T-helper 9 cell (primary cell): Measurements from ENCODE around the gene TRPM8.
A peak's percentile ranks its signal among the peaks of the same experiment; 100 is the strongest.

Experiments
- DNase-seq: peaks from one replicate; pipeline ENCODE4 v3.0.0-alpha.2; 2020

The TRPM8 gene

DNA sequence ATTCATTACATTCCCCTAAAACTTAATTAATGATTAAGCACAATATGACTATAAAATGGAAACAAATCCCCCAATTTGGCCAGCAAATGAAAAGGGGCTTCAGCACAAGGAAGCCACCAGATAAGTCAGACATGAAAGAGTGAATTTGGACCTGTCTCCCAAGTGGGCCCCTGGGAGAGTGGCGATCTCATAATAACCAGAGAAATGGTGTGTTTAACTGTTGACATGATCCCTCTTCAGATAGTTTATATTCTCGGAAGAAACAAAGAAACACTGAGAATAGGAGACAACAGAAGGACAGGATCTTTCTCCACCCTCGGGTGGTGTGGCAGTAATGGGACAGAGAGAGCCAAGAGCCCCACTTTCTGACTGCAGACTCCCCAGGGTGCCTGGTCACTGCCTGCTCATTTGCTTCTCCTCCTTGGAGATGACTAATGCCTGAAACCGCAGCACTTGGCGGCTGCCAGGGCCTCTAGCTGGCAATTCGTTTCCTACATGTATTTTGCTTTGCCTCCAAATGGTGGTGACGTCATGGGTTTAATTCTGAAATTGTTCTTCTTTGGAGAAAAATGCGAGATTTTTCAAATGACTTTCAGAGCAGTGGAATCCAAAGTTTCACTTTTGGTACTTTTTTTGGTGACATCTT lies 86.9 kb downstream of the TRPM8 start:
- DNase-seq, result no peak

DNA sequence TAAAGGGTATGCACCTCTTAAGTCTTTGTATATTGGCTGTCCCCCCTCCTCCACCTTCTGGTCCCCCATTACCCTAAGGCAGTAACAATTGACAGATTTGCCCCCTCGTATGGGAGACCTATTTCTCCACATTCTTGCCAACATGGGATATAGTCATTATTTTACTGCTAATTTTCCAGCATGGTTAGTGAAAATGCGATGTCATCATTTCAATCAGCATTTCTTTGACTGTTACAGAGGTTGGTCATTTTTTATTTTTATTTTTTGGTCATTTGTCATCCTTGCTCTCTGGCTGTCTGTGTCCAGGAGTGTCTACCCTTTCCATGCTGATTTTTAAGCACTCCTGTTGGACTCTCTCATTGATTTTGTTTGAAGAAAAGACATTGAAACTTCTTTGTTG lies 88.0 kb downstream of the TRPM8 start:
- no peak for DNase-seq

DNA sequence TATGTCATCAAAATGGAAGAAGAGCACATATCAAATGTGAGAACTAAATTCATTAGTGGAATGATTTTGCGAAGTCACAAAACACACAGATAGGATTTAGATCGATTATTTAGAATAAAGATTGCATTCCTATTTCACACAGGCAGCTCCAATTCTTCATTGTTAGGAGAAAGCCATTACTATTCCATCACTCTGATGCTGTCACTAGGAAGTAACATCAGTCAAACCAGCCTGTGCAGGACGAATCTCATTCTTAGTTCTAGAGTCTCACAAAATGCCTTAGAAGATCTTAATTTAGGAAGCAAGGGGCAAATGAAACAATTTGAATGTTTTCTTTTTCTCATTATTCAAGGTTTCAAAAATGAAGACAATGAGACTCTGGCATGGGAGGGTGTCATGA lies 89.3 kb downstream of the TRPM8 start:
- DNase-seq, result no peak

DNA sequence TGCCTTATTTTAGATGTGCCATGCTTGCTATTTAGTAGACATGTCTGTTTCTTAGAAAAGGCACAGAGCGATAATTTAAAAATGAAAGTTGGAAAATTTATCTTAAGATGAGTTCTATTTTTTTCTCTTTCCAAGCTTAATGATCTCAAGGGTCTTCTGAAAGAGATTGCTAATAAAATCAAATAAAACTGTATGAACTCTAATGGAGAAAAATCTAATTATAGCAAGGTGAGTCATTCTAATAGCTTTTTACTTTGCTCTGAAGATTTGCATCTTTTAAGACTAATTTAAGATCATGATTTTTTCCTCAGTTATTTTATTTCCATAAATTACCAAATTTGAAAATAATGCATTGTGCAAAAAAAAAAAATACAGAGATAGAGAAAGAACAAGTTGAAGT lies 97.3 kb downstream of the TRPM8 start:
- no peak for DNase-seq

DNA sequence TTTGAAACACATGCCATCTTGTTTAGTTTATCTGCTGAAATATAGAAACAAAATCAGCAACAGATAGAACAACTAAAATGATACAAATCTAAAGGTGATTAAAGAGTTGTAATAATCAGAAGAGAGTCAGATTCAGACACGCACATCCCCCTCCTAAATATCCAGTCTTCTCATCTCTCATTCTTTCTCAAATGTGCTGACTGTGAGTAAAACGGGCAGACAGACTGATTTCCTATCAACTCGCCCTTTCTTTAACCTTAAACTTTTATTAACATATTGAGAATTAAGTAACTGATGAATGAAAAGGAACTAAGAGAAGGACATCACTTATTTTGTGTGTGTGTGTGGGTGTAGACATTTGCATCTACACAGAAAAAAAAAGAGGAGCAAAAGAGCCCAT lies 98.7 kb downstream of the TRPM8 start:
- no peak for DNase-seq

DNA sequence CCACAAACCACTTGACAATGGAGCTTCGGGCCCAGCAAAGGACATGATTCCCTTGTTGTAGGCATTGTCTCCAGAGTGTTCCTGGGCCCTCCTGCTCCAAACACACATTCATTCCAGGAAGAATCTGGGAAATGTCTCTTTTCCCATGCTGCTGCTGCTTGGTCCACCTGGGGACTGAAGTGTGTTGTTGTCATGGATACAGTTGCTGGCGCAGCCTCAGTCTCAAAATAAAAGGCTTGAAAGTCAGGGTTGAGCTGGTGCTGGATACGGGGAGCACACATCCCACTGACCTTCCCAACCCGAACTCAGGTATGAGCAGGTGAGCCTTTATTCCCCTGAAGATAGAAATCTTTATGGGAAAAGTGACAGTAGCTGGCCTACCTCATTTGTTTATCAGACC lies 102.7 kb downstream of the TRPM8 start:
- DNase-seq, result no peak

DNA sequence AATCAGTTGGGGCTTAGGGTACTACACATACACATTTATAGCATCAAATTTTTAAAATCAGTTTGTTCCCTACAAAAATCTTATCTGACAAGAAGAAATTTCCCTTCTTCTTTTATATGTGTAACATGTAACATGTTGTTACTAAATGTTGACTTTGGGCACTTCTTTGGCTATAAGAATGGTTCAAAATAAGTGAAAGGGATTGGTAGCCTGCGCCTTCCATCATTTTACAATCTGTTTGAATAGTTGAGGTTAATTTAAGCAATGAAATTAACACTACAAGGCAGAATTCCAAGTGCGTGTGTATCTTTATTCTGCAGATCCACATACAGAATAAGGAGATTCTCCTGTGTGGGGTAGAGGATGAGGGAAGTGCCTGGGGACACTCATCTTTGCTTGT lies 103.2 kb downstream of the TRPM8 start:
- no peak for DNase-seq

DNA sequence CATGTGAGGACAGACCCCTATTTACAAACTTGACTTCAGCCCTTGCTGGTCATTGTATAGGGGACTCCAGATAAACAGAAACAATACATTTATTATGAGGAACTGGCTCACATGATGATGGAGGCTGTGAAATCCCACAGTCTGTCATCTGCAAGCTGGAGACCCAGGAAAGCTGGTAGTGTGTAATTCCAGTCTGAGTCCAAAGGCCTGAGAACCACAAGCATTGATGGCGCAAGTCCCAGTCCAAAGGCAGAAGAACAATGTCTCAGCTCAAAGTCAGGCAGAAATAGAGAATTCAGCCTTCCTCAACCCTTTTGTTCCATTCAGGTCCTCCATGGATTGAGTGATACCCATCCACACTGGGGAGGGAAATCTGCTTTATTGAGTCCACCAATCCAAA lies 105.3 kb downstream of the TRPM8 start:
- no peak for DNase-seq

DNA sequence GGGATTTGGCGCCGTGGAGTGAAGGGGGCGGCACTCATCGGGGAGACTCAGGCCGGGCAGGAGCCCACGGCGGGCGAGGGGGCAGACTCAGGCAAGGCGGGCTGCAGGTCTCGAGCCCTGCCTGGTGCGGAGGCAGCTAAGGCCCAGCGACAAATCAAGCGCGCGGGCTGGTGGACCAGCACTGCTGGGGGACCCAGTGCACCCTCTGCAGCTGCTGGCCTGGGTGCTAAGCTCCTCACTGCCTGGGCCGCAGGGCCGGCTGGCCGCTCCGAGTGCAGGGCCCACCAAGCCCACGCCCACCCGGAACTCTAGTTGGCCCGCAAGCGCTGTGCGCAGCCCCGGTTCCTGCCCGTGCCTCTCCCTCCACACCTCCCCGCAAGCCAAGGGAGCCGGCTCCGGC lies 107.1 kb downstream of the TRPM8 start:
- DNase-seq, result no peak

DNA sequence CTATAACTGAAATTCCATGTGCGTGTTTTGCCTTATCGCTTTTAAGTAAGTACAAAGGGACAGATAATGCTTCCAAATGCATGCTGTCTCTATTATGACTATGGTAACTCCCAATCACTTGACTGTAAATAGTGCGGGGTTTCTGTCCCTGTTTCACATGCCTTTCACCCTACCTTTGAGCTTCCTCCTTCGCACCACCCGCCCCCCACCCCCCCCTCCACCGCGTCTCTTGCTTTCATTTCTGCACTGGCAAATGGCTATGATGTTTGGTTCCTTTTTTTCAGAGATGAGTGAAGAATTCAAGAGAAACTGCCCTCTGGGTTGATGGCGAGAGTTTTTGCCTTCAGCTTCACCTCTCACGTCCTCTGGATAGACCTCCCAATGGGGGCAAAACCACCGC lies 108.3 kb downstream of the TRPM8 start:
- DNase-seq, result no peak

DNA sequence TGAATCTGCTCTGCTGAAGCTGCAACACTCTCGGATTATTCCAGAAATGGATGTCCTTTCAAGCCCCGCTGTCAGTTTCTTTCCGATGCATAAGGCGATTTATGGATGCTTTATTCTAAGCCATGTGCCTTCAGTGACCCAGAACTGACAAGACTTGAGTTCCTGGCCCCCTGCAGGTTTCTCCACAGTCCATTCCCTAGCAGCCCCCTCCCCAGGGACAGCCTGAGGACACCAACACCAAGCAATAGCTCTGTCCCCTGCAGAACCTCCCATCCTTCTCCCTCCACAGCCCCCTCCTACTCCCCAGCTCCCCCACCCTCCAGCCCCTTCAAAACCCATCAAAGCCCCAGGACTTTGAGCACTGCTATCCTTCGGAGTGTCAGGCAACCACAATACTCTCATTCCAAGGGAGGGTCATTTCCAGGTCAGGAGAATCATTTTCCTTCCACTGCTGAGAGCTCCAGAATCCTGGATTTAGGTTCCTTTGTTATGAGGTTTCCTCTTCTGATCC lies 108.8 kb downstream of the TRPM8 start:
- no peak for DNase-seq

DNA sequence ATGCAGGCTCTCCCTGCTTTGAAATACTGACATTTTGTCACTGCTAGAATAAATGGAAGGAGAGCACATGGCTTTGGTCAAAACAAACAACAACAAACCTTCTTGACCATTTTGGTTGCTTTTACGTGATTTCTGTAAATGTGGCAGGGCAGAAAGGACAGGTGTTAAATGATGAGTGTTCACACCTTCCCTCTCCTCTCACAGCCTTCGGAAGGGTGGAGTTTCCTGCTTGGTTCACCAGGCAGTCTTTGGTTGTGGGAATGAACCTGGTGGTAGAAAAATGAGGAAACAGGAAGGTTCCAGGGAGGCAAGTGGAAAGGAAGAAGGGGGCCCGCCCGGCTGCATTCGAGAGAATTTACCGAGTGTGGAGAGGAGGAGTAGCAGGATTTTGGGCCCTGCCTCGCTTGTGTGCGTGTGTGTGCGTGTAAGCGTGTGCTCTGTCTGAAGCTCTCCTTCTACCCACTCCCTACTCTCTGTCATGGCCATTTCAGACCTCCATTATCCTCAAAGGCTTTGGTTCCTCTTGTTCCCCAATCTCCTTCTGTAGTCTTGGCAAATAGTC lies 109.6 kb downstream of the TRPM8 start:
- DNase-seq, result no peak

DNA sequence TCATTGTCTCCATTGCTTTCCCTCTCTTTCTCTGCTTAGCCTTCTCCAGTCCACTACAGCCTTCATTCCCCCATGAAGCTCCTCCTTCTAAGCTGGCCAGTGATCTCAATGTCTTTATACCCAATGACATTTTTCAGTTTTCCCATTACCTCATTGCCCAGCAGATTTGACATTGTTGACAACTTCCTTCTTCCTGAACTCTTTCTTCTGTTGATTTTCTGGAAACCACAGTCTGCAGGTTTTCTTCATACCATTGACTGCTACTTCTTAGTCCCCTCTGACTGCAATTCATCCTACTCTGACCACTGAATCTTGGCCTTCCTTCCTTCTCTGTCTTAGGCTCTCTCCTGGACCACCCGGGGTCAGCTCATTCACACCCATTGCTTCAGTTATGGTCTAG lies 110.5 kb downstream of the TRPM8 start:
- DNase-seq, result no peak

DNA sequence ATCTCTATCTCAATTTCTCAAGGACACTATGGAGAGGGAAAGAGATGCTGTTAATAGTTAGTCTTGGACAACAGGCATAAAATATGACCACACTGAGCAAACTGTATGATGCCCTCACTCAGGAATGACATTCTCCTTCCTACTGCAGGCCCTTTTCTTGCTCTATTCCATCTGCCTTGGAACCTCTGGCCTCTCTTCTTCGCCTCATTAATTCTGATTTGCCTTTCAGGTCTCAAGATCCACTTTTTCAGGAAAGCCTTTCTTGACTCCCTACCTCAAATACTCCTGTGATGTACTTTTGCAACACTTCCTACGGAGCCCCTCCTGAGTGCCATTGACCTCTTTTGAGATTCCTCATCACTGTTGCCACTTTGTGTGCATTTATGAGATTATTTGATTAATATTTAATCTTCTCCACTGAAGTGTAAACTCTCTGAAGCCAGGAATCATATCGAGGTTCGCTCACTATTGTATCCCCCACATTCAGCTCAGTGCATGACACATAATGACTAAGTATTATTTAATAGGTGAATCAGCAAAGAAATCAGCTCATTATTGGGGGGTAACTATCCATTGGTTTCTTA lies 112.1 kb downstream of the TRPM8 start:
- no peak for DNase-seq

DNA sequence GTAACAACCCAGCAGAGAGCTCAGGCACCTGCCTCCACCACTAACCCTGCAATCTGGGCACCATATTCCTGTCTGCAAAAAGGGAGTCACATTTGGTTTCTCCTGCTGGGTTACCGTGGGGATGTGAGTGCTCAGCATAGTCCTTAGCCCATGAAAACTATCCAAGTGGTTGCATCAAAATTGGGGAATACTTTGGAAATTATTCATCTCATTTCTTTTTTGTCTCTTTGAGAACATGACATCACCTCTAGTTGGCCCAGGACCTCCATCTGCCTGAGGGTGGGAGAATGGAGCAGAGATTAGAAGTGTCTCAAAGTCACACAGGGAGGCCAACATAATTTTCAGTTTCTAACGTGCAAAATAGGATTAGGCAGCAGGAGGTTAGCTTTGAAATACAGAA lies 114.0 kb downstream of the TRPM8 start:
- no peak for DNase-seq

DNA sequence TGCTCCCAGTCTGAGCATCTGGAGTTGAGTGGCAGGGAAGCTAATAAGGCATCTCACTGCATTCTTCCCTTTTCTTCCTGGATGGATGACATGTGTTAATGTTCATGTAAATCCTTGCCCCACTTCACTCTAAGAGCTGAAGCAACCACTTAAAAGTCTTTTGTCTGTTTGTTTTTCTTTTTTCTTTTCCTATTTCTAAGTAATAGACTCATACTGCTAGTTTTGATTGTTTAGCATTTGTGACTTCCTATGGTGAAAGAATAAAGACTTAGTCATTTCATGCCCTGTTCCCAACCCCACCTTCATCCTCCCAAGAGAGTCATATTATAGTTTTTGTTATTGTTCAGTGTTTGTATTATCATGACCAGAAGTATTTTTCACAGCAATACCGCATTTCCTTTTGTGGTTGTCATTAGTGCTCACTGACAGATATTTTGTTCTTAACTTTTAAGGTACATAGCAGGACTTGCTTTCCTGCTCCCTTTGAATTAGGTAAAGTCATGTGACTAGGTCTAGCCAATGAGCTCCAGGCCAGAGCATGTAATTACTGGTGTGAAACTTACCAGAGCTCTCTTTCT lies 115.2 kb downstream of the TRPM8 start:
- DNase-seq, result peak; percentile 29

DNA sequence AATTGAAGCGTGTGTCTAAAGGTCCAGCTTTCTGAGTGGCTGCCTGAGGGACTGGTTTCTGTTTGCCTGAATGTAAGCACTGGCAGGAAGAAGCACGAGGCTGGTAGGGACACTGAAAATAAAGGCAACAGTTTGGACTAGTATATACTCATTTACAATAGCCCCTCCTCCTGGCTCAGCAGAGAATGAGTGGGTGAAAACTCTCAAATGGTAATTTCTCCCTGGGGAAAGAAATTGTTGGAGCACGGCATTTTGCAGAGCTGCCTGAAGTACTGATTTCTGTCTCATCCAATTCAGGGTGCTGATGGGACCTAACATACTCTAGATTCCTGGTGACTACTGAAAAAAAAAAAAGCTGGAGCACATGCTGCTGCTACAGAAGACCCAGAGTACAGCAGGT lies 116.0 kb downstream of the TRPM8 start:
- no peak for DNase-seq

DNA sequence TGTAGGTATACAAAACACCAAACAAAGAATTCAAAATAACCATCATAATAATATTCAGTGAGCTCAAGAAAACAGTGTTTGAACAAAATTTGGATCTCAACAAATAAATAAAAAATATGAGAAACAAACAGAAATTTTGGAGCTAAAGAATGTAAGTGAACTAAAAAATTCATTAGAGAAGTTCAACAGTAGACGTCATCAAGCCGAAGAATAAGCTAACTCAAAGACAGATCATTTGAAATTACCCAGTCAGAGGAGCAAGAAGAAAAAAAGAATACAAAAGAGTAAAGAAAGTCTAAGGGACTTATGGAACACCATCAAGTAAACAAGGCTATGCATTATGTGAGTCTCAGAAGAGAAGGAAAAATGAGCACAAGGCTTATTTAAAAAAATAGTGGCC lies 116.7 kb downstream of the TRPM8 start:
- DNase-seq, result no peak

DNA sequence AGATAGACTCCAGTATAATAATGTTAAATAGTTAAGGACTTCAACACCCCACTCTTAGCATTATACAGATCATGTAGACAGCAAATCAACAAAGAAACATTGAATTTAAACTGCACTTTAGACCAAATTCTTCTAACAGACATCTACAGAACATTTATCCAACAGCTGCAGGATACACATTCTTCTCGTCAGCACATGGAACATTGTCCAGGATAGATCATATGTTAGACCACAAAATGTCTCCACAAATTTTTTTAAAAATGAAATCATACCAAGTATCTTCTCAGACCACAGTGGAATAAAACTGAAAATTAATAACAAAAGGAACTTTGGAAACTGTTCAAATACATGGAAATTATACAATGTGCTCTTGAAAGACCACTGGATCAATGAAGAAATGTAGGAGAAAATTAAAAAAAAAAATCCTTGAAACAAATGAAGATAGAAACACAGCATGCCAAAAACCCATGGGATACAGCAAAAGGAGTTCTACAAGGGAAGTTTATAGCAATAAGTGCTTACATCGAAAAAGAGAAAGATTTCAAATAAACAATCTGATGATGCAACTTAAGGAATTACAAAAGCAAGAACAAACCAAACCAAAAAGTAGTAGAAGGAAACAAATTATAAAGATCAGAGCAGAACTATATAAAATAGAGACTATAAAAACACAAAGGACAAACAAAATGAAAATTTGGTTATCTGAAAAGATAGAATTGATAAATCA lies 121.1 kb downstream of the TRPM8 start:
- no peak for DNase-seq

DNA sequence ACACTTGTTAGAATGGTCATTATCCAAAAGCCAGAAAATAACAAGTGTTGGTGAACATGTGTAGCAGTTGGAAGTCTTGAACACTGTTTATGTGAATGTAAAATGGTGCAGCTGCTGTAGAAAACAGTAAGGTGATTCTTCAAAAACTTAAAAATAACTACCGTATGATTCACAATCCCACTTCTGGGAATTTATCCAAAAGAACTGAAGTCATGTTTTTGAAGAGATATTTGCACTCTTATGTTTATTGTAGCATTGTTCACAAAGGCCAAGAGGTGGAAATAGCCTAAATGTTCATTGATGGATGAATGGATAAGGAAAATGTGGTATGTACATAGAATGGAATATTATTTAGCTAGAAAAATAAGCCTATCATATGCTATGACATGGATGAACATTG lies 127.0 kb downstream of the TRPM8 start:
- DNase-seq, result no peak

DNA sequence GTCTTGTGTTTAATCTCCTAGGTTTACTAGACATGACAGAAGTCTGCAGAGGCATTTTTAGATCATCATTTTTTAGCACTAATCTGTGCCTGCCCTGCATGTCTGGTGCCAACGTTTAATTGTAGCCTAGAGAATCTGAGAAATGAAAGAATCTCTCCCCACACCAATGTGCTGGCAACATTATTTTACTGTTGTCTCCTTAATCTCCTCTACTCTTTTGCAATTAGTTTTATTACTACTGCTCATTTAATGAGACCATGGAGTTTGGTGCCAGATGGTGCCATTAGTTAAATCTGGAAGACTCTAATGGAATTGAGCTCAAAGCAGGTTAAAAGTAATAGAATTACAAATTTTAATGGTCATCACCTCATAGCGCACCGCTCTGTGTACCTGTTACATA lies 129.3 kb downstream of the TRPM8 start:
- DNase-seq, result no peak

DNA sequence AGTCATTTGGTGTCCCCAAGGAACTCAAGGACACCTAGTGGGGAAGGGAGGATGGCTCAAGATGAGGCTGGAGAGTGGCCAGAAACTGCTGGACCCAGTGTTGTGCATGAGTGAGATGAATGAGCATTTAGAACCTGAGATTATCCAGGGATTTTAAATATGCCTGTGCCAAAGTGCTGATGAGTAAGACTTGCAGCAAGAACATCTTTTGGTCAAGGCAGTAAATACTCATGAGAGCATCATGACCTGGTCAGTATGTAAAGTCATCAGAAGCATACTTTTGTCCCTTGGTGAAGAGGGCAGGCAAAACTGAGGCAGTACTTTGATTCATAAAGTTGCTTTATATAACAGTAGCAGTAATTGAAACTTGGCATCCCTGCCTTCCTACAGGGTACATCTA lies 130.2 kb downstream of the TRPM8 start:
- no peak for DNase-seq

DNA sequence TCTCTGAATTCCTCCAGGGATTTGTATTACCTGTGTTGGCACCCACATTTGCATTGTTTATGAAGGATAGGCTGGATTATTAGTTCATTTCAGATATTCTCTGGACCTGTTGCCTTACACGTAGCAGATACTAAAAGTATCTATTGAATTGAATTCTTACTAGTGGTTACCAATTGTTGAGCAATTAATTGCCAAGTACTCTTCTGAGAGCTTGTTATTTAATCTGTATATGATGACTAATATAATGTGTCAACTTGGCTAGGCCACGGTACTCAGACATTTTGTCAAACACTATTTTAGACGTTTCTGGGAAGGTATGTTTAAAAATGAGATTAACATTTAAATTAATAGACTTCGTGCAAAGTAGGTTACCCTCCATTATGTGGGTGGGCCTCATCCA lies 130.9 kb downstream of the TRPM8 start:
- no peak for DNase-seq
